A673 (cell line): ENCODE measurements around the gene DDX39A. TPM values are rescaled to one million over a fixed set of nuclear protein-coding genes. Genes with fewer than 3 reads are reported as not detected.

Experiments
- BruUV-seq: library from RNA; stranded (reverse); fragments of 400-500 nt; replicated peaks from 2 replicates; lab custom pipeline; 2021; lab: Mats Ljungman, UMichigan
- CTCF ChIA-PET: fragments of 300-600 bp; sonication (Branson Sonifier 250); formaldehyde crosslinking; loops from one replicate; lab custom pipeline; 2022; ENCODE audit warnings: antibody characterized with exemption; lab: Charles Lee
- POLR2A ChIA-PET: fragments of 300-600 bp; sonication (Branson Sonifier 250); formaldehyde crosslinking; loops from one replicate; lab custom pipeline; 2022; ENCODE audit warnings: antibody characterized with exemption; ENCODE audit not compliant: low non-redundant PET; lab: Charles Lee
- DNase-seq: peaks from one replicate; pipeline ENCODE4 v3.0.0-alpha.2; 2015; ENCODE audit warnings: low spot score
- H3K27ac ChIP-seq: fragments of 200-600 bp; sonication (generic); 2 replicates; pipeline ENCODE4 v1.5.1; 2016; ENCODE audit warnings: mixed run types, low read depth, mild to moderate bottlenecking, mixed read lengths, antibody characterized with exemption, low read length; ENCODE audit not compliant: poor library complexity, severe bottlenecking
- H3K27me3 ChIP-seq: fragments of 200-600 bp; sonication (generic); replicated peaks from 2 replicates; pipeline ENCODE4 v1.6.1; 2017; ENCODE audit warnings: mixed run types, low read depth, mild to moderate bottlenecking, mixed read lengths, antibody characterized with exemption, low read length; ENCODE audit not compliant: insufficient read depth, poor library complexity
- H3K36me3 ChIP-seq: fragments of 200-600 bp; sonication (generic); 2 replicates; pipeline ENCODE4 v1.6.1; 2016; ENCODE audit warnings: mixed run types, mild to moderate bottlenecking, mixed read lengths, antibody characterized with exemption, low read length; ENCODE audit not compliant: insufficient read depth, poor library complexity, severe bottlenecking
- H3K4me1 ChIP-seq: fragments of 200-600 bp; sonication (generic); 2 replicates; pipeline ENCODE4 v1.6.1; 2017; ENCODE audit warnings: mixed run types, mild to moderate bottlenecking, mixed read lengths, antibody characterized with exemption, low read length; ENCODE audit not compliant: insufficient read depth, poor library complexity, severe bottlenecking
- H3K4me3 ChIP-seq: fragments of 200-600 bp; sonication (generic); 2 replicates; pipeline ENCODE4 v1.5.1; 2016; ENCODE audit warnings: low read depth, mixed run types, mild to moderate bottlenecking, mixed read lengths, low read length; ENCODE audit not compliant: poor library complexity, severe bottlenecking
- H3K9me3 ChIP-seq: fragments of 200-600 bp; sonication (generic); 2 replicates; pipeline ENCODE4 v1.6.1; 2016; ENCODE audit warnings: mixed run types, low read depth, mild to moderate bottlenecking, mixed read lengths, antibody characterized with exemption, low read length; ENCODE audit not compliant: poor library complexity, severe bottlenecking
- CTCF ChIP-seq: fragments of 300-800, 200-600 bp; sonication (generic); conservative IDR thresholded peaks from 2 replicates; pipeline ENCODE4 v1.5.1; 2017; ENCODE audit warnings: low read depth, mild to moderate bottlenecking, antibody characterized with exemption, low read length, moderate library complexity, mixed read lengths
- EZH2 ChIP-seq: fragments of 200-600 bp; sonication (generic); IDR thresholded peaks from 2 replicates; pipeline ENCODE4 v1.6.1; 2017; ENCODE audit warnings: borderline replicate concordance, low read depth, mild to moderate bottlenecking, mixed read lengths, antibody characterized with exemption, low read length; ENCODE audit not compliant: poor library complexity, severe bottlenecking
- intact Hi-C: fragments of 100-400 bp; cut with micrococcal nuclease; formaldehyde crosslinking; loops from one replicate; pipeline ENCODE4 v1.10.0; 2022; ENCODE audit not compliant: unreplicated experiment
- total RNA-seq: library from RNA; stranded (reverse); gene quantifications from 2 replicates; pipeline ENCODE4 v1.2.3, GENCODE V29; 2021

The DDX39A gene
- total RNA-seq, 1 experiment from 2014 or later, result 223 TPM

- no peak overlapping the region for H3K27ac ChIP-seq
Measured at GRCh38 chr19:14428882-14429416, 9.8 kb upstream of the DDX39A start.

GRCh38 chr19:14427461-14427860 is 8.3 kb upstream of the DDX39A start:
- no TSS peak for BruUV-seq
- Histone ChIP-seq H3K27me3 (no peaks in the 10 kb centered on the region), H3K4me1 (no peaks in the 10 kb centered on the region), H3K4me3 (no peak overlapping the region), H3K9me3 (no peaks in the 10 kb centered on the region), H3K27ac (no peak overlapping the region), H3K36me3 (no peaks in the 10 kb centered on the region)
- ChIA-PET POLR2A (no interaction called here), CTCF (interaction anchor here (0.6 kb wide), 1 partner anchor 206 kb away, joined by 3 read pairs; no protein-coding TSS in a partner anchor)
- no peak for TF ChIP-seq EZH2
- no peak for TF ChIP-seq CTCF
- intact Hi-C loops, result no loop called here
- DNase-seq, result no peak

More at GRCh38 chr19:14428882-14429416, 9.8 kb upstream of the DDX39A start:
- no peak for DNase-seq
- peaks cover 2% of the 10 kb centered on the region for H3K4me1 ChIP-seq
- intact Hi-C loops, result no loop called here
- POLR2A ChIA-PET, result no interaction called here
- no peaks in the 10 kb centered on the region for H3K36me3 ChIP-seq
- H3K4me3 ChIP-seq, result no peak overlapping the region
- H3K27me3 ChIP-seq, result no peaks in the 10 kb centered on the region
- TF ChIP-seq CTCF (no peak), EZH2 (no peak)
- BruUV-seq, result no TSS peak
- no peaks in the 10 kb centered on the region for H3K9me3 ChIP-seq
- CTCF ChIA-PET, result no interaction called here

- TF ChIP-seq EZH2 (no peak), CTCF (no peak)
- Histone ChIP-seq H3K27ac (no peak overlapping the region), H3K4me3 (no peak overlapping the region), H3K27me3 (no peaks in the 10 kb centered on the region), H3K36me3 (no peaks in the 10 kb centered on the region), H3K9me3 (no peaks in the 10 kb centered on the region), H3K4me1 (no peaks in the 10 kb centered on the region)
- intact Hi-C loops, result no loop called here
- ChIA-PET POLR2A (no interaction called here), CTCF (no interaction called here)
- no TSS peak for BruUV-seq
- DNase-seq, result no peak
Measured at GRCh38 chr19:14425696-14426138, 6.6 kb upstream of the DDX39A start.
